GM12874 (cell line): Measurements from ENCODE around the gene PGAP6.

Source experiments
- TF ChIP-seq, protein P1 (sequence below): IDR thresholded peaks from 2 replicates; pipeline ENCODE4 v1.5.1; 2011; ENCODE audit warnings: low read depth, mild to moderate bottlenecking, control low read depth, low read length, moderate library complexity; ENCODE audit not compliant: insufficient read depth

The PGAP6 gene

DNA sequence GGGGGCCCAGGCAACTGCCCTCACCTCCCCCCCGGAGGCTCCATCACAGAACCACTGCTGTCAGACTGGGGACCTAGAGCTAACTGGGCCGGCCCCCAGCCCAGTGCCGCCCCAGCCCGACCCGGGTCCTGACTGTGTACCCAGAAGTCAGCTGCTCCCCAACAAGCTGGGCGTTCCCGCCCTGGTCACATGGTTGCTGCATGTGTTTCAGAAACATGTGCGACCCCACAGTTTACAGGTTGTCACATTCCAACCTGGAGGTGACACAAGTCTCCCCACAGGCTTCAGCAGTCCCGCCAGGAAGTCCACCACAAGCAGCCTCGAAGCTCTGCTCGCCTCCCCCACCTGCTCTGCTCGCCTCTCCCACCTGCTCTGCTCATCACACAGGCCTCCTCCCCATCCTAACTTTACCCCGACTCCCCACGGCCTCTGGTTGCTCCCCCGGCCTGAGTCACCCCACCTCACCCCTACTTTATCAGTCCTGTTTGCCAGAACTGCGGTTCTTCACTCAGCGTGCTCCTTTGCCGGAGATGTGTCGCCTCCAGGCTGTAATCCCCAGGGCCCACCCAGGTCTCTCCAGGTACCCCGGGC, 12.4 kb downstream of the PGAP6 start:
- TF ChIP-seq, protein P1, sequence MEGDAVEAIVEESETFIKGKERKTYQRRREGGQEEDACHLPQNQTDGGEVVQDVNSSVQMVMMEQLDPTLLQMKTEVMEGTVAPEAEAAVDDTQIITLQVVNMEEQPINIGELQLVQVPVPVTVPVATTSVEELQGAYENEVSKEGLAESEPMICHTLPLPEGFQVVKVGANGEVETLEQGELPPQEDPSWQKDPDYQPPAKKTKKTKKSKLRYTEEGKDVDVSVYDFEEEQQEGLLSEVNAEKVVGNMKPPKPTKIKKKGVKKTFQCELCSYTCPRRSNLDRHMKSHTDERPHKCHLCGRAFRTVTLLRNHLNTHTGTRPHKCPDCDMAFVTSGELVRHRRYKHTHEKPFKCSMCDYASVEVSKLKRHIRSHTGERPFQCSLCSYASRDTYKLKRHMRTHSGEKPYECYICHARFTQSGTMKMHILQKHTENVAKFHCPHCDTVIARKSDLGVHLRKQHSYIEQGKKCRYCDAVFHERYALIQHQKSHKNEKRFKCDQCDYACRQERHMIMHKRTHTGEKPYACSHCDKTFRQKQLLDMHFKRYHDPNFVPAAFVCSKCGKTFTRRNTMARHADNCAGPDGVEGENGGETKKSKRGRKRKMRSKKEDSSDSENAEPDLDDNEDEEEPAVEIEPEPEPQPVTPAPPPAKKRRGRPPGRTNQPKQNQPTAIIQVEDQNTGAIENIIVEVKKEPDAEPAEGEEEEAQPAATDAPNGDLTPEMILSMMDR, result no peak

DNA sequence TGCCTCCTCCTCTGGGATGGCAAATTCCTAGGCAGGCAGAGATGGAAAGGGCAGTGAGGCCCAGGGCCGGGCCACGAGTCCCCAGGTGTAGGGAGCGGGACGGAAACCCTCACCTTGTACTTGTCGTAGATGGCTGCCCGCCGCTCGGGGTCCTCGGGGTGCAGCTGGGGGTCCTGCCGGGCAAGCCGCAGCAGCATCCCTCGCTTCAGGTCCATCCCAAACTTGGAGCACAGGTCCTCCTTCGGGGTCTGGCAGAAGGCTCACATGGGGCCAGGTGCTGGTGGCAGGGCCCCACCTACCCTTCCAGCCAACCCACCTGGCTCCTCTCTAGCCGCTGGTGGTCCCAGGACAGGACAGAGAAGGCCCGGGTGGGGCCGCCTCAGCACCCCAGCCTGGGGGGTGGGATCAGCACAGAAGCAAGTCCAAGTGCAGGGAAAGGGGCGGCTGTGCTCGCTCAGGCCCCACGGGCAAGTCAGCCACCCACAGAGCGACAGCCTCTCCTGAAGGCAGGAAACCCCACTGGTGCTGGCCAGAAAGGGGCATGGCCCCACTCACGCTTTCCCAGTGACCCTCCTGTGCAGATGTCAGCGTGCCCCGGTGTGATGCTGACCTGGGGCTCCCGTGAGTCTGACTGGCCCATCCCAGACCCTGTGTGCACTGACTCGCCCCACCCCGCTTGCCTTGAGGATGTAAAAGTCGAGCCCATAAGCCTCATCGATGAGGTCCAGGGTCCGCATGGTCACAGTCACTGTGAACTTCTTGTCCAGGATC, 13.2 kb downstream of the PGAP6 start:
- TF ChIP-seq, protein P1, result no peak

DNA sequence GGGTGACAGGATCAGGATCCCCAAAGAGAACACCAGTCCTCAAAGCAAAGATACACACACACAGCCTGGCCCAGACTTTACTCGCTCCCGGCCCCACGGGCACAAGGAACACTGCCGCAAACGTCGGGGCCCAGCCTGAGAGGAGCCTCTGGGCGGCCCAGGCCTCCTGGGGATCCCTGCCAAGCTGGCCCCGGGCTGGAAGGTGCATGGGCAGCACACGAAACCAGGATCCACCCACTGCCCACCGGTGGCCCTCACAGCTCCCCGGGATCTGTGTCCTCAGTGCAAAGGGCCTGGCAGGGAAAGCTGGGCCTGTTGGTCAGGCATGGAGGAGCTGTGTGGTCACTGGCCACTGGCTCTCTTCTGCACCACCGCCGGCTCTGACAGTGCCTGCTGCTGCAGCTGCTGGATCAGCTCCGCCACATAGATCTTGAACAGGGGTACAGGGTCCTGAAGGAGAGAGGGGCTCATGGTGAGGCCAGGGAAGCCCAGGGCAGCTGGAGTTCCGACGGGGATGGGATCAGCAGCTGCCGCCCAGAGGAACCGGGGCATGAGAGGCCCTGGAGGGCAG, 14.4 kb downstream of the PGAP6 start:
- TF ChIP-seq, protein P1, result no peak

DNA sequence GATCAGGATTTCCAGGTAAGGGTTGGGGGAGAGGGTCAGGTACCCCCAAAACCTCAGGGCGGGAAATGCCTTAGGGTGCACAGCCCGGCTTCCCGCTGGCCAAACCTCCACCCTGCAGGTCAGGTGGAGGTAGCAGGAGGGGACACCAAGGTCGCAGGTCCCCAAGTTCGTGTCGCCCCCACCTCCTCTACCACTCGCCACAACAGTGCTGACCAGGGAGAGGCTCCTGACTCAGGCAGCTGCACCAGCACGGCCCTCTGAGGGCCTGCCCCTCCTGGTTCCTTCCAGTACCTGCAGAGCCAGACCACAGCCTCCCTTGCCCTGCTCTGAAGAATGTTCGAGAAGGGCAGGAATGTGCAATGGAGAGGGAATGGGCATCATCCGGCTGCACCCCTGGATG, 15.3 kb downstream of the PGAP6 start:
- TF ChIP-seq, protein P1, result no peak

DNA sequence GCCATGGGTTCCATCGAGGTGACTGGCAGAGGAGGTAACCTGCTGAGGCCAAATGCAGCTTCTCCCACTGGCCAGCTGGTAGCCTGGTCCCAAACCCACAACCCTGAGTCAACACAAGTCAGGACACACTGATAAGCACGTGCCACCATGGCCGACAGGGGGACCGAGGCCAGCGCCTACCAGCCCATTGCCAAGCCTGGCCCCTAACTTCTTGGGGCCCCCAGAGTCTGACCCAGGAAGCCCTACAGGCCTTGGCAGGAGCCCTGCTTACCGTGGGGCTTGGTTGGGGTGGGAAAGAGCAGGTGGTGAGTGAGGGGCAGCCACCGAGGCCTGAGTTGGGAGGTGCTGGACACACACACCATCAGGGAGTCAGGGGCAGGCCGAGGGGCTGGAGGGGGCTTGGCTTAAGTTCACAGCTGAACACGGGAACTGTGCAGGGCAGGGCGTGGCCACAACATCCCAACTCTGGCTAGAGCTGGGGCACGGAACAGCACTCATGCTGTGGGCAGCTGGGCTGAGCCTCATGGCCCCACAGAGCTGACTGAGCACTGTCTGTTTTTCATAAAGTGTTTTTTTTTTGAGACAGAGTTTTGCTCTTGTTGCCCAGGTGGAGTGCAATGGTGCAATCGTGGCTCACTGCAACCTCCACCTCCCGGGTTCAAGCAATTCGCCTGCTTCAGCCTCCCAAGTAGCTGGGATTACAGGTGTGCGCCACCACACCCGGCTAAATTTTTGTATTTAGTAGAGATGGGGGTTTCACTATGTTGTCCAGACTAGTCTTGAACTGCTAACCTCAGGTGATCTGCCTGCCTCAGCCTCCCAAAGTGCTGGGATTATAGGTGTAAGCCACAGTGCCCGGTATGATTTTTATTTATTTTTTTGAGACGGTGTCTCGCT, 16.9 kb downstream of the PGAP6 start:
- TF ChIP-seq, protein P1, result no peak

DNA sequence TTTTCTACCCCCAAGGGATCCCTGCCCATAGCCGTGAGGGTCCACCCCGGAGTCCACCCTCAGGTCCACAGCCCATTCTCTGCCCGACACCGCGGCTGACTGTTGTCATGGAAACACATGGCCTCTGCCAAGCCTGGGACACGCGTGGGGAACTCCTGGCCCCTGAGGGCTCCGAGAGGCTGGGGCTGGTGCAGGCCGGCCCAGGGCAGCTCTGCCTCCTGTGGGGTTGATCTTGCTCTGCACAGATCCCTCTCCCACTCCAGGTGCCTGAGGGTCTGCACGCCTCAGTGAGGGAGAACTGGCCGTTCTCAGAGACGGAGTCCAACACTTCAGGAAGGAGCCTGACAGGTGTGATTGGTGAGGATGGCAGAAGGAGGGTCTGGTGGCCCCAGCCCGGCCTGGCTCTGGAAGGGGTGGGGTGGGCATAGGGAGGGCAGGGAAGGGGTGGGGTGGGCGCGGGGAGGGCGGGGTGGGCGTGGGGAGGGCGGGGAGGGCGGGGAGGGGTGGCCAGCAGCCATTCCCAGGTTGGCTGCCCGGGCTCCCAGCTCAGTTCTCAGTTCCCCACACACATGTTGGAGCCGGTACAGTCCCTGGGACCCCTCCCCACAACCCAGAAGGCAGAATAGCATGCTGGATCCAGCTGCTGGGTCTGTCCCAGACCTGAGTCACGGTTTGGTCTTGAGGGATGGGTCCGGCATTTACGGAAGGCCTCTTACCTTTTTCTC, 17.9 kb downstream of the PGAP6 start:
- TF ChIP-seq, protein P1, result no peak
